Measurements from ENCODE around the gene BRWD1.

BRWD1 gene

GRCh38 chr21:39196310-39196709 is 117.1 kb downstream of the BRWD1 start:
- no peak for DNase-seq

GRCh38 chr21:39193380-39193779 is 120.1 kb downstream of the BRWD1 start:
- no peak for DNase-seq

- DNase-seq, result no peak
These were observed 123.4 kb downstream of the BRWD1 start for GRCh38 chr21:39189857-39190604.

- DNase-seq, result no peak
These were observed 124.8 kb downstream of the BRWD1 start for GRCh38 chr21:39188521-39189139.

- DNase-seq, result no peak
These were observed 126.3 kb downstream of the BRWD1 start for GRCh38 chr21:39187141-39187540.

- DNase-seq, result no peak
These were observed 126.8 kb downstream of the BRWD1 start for GRCh38 chr21:39186676-39187075.

- no peak for DNase-seq
These were observed 128.3 kb downstream of the BRWD1 start for GRCh38 chr21:39185157-39185556.

- no peak for DNase-seq
These were observed 129.1 kb downstream of the BRWD1 start for GRCh38 chr21:39184050-39184980.

- DNase-seq, result peak; percentile 97
These were observed 130.0 kb downstream of the BRWD1 start, which contains the start of gene PSMG1 for GRCh38 chr21:39183272-39184049. PSMG1 (minus strand) TSS chr21:39183451; CDS start chr21:39183385, 66 bp downstream.

- peak; percentile 25 for DNase-seq
These were observed 130.8 kb downstream of the BRWD1 start for GRCh38 chr21:39182484-39183271.

- DNase-seq, result no peak
These were observed 131.4 kb downstream of the BRWD1 start for GRCh38 chr21:39182016-39182415.

GRCh38 chr21:39181205-39181818 is 132.1 kb downstream of the BRWD1 start:
- no peak for DNase-seq

GRCh38 chr21:39180429-39181019 is 132.9 kb downstream of the BRWD1 start:
- DNase-seq, result no peak

- no peak for DNase-seq
These were observed 135.0 kb downstream of the BRWD1 start for GRCh38 chr21:39178421-39178820.

- no peak for DNase-seq
These were observed 137.1 kb downstream of the BRWD1 start for GRCh38 chr21:39176271-39176709.

GRCh38 chr21:39175665-39176064 is 137.8 kb downstream of the BRWD1 start:
- no peak for DNase-seq

GRCh38 chr21:39175154-39175553 is 138.3 kb downstream of the BRWD1 start:
- peak; percentile 50 for DNase-seq

- no peak for DNase-seq
These were observed 139.4 kb downstream of the BRWD1 start for GRCh38 chr21:39173716-39174680.

- DNase-seq, result no peak
These were observed 143.5 kb downstream of the BRWD1 start for GRCh38 chr21:39169906-39170305.

All from inflammatory macrophage treated with lipopolysaccharide for 4 hours (primary cell).